Endothelial cell of umbilical vein (primary cell): ENCODE measurements around the gene NCF4. TPM values are rescaled to one million over a fixed set of nuclear protein-coding genes. Genes with fewer than 3 reads are reported as not detected.

ENCODE experiments used
- BruUV-seq: library from RNA; stranded (reverse); fragments of 400-500 nt; replicated peaks from 2 replicates; lab custom pipeline; 2021; lab: Mats Ljungman, UMichigan
- CTCF ChIA-PET: fragments of 300-600, 350-600 bp; sonication (Branson Sonifier 250); formaldehyde crosslinking; loops from one replicate; lab custom pipeline; 2021; ENCODE audit warnings: antibody characterized with exemption, inconsistent platforms; lab: Charles Lee
- POLR2A ChIA-PET: fragments of 300-600, 350-600 bp; sonication (Branson Sonifier 250); formaldehyde crosslinking; loops from one replicate; lab custom pipeline; 2021; ENCODE audit warnings: antibody characterized with exemption, inconsistent platforms; lab: Charles Lee
- DNase-seq: peaks from one replicate; pipeline ENCODE4 v3.0.0-alpha.2; 2011; ENCODE audit warnings: low read depth, low spot score
- FAIRE-seq: peaks from 2 replicates; lab custom pipeline; 2011; peaks lifted over from hg19 to GRCh38; lab: Jason Lieb, UNC
- H2AFZ ChIP-seq: 2 replicates; pipeline ENCODE4 v1.6.0; 2012; ENCODE audit warnings: low read depth, low read length, control low read depth, inconsistent platforms
- H3K27ac ChIP-seq: 2 replicates; pipeline ENCODE4 v1.5.1; 2011; ENCODE audit warnings: low read depth, mild to moderate bottlenecking, control low read depth, low read length, moderate library complexity; ENCODE audit not compliant: insufficient read depth
- H3K27me3 ChIP-seq, 2 experiments: 2 replicates each; pipeline versions ENCODE4 v1.6.0 to v1.6.1; 2011; ENCODE audit warnings: low read length in 2 of 2, mixed read lengths in 1 of 2; ENCODE audit not compliant: control insufficient read depth in 2 of 2, insufficient read depth in 2 of 2
- H3K36me3 ChIP-seq, 2 experiments: 2 replicates in 1 of 2; 3 replicates in 1 of 2; pipeline ENCODE4 v1.5.1; 2011; ENCODE audit warnings: low read length in 2 of 2, mild to moderate bottlenecking in 1 of 2, moderate library complexity in 1 of 2; ENCODE audit not compliant: control insufficient read depth in 2 of 2, insufficient read depth in 2 of 2; ENCODE audit errors: extremely low read depth in 1 of 2
- H3K4me1 ChIP-seq: 3 replicates; pipeline ENCODE4 v1.5.1; 2011; ENCODE audit warnings: mild to moderate bottlenecking, low read length; ENCODE audit not compliant: control insufficient read depth, insufficient read depth; ENCODE audit errors: extremely low read depth
- H3K4me2 ChIP-seq: 2 replicates; pipeline ENCODE4 v1.6.1; 2011; ENCODE audit warnings: low read length, control low read depth, mixed read lengths; ENCODE audit not compliant: insufficient read depth
- H3K4me3 ChIP-seq, 3 experiments: fragments of 200-600 bp in 1 of 3; sonication (generic), shearing (Covaris generic) in 1 of 3; replicated peaks in 1 of 3; 2 replicates each; pipeline ENCODE4 v1.5.1; 2011 to 2016; ENCODE audit warnings: control low read depth in 3 of 3, low read length in 3 of 3, mild to moderate bottlenecking in 2 of 3, inconsistent platforms in 1 of 3, low read depth in 1 of 3, moderate library complexity in 1 of 3; ENCODE audit not compliant: insufficient read depth in 1 of 3
- H3K79me2 ChIP-seq: 2 replicates; pipeline ENCODE4 v1.6.0; 2012; ENCODE audit warnings: low read length, inconsistent platforms; ENCODE audit not compliant: control insufficient read depth, insufficient read depth
- H3K9ac ChIP-seq: replicated peaks from 2 replicates; pipeline ENCODE3; 2011; ENCODE audit warnings: low read length, control low read depth; ENCODE audit not compliant: insufficient read depth; ENCODE audit errors: extremely low read depth
- H3K9me1 ChIP-seq: replicated peaks from 3 replicates; pipeline ENCODE4 v1.6.0; 2011; ENCODE audit warnings: mild to moderate bottlenecking, low read length; ENCODE audit not compliant: control insufficient read depth, insufficient read depth; ENCODE audit errors: extremely low read depth
- H3K9me3 ChIP-seq: replicated peaks from 2 replicates; pipeline ENCODE4 v1.5.1; 2012; ENCODE audit warnings: low read length, inconsistent platforms; ENCODE audit not compliant: control insufficient read depth, insufficient read depth
- H4K20me1 ChIP-seq: replicated peaks from 2 replicates; pipeline ENCODE3; 2011; ENCODE audit warnings: mild to moderate bottlenecking, low read length; ENCODE audit not compliant: control insufficient read depth, insufficient read depth; ENCODE audit errors: extremely low read depth
- CTCF ChIP-seq, 2 donors: IDR thresholded peaks; 1 replicate in 1 of 2; 2 replicates in 1 of 2; pipeline ENCODE4 v1.5.1; 2011; ENCODE audit warnings: low read length in 2 of 2, mild to moderate bottlenecking in 2 of 2, moderate library complexity in 2 of 2, control low read depth in 1 of 2, inconsistent platforms in 1 of 2, low read depth in 1 of 2; ENCODE audit not compliant: insufficient read depth in 1 of 2; ENCODE audit errors: extremely low read depth in 1 of 2
- EZH2 ChIP-seq: IDR thresholded peaks from 2 replicates; pipeline ENCODE4 v1.6.1; 2012; ENCODE audit warnings: borderline replicate concordance, low read depth, mild to moderate bottlenecking, moderate library complexity, low read length, inconsistent platforms; ENCODE audit not compliant: severe bottlenecking
- FOS ChIP-seq: IDR thresholded peaks from 2 replicates; pipeline ENCODE4 v1.6.1; 2011; ENCODE audit warnings: mild to moderate bottlenecking, low read length, moderate library complexity, borderline replicate concordance; ENCODE audit not compliant: insufficient read depth
- GATA2 ChIP-seq: IDR thresholded peaks from 2 replicates; pipeline ENCODE4 v1.7.0; 2011; ENCODE audit warnings: low read depth, mild to moderate bottlenecking, moderate library complexity, mixed read lengths, low read length; ENCODE audit not compliant: insufficient read length, insufficient read depth
- JUN ChIP-seq: IDR thresholded peaks from 2 replicates; pipeline ENCODE4 v1.6.1; 2011; ENCODE audit warnings: borderline replicate concordance, low read depth; ENCODE audit not compliant: insufficient read length, insufficient read depth
- MYC ChIP-seq: IDR thresholded peaks from one replicate; pipeline ENCODE4 v1.6.1; 2011; ENCODE audit warnings: mild to moderate bottlenecking, low read depth, low read length
- POLR2A ChIP-seq: IDR thresholded peaks from 2 replicates; pipeline ENCODE4 v1.6.1; 2012; ENCODE audit warnings: low read depth, mild to moderate bottlenecking, control low read depth, low read length
- POLR2AphosphoS5 ChIP-seq: IDR thresholded peaks from 2 replicates; pipeline ENCODE4 v1.6.1; 2012; ENCODE audit warnings: low read depth, mild to moderate bottlenecking, control low read depth, low read length, moderate library complexity; ENCODE audit not compliant: insufficient read depth
- dilution Hi-C: fragments of 300-500 bp; cut with MboI; formaldehyde crosslinking; loops from one replicate; pipeline ENCODE4 v1.15.0; 2019; ENCODE audit warnings: low sequenced_read_pairs; ENCODE audit not compliant: extremely low pct_ligation_motif_present
- intact Hi-C: fragments of 100-400 bp; cut with micrococcal nuclease; formaldehyde crosslinking; loops from one replicate; pipeline ENCODE4 v1.10.0; 2022
- polyA plus RNA-seq, 4 experiments: library from polyadenylated mRNA; depleted of rRNA in 3 of 4; stranded (reverse) in 3 of 4; unstranded in 1 of 4; fragments of >200 nt; gene quantifications; 2 replicates each; pipeline versions ENCODE4 v1.2.1 to v1.2.3, GENCODE V29; 2011 to 2012; ENCODE audit warnings: missing spikeins in 1 of 4
- total RNA-seq: library from RNA; stranded (reverse); gene quantifications from 2 replicates; pipeline ENCODE4 v1.2.3, GENCODE V29; 2021
- TF ChIP-seq, protein P1 (sequence below): IDR thresholded peaks from 2 replicates; pipeline ENCODE4 v1.6.1; 2011; ENCODE audit not compliant: insufficient read depth, insufficient read length

Gene NCF4
- total and polyA plus RNA-seq, 2 donors (not counting 3 experiments of a cell fraction or from before 2014, with no cell fraction given), result 0.07 TPM; not detected in 1

DNA sequence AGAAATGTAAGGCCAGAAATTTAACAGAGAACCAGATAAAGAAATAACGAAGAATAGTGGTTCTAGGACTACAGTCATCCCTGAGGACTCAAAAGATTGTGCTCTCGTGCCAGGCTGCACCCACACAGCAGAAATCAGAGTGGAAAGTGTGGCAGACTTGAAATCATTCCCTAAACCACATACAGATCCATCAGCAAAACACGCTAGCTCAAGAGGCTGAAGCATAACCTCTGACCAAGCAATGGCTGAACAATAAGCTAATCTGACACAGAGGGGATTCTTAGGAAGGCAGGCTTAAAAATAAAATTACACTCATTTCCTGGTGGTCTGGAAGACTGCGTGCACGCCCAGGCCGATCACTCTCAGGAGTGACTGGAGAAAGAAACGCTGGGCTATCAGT lies 19.0 kb downstream of the NCF4 start:
- DNase-seq (peak; percentile 93), FAIRE-seq (peak; percentile 82)
- ChIA-PET POLR2A (no interaction called here), CTCF (interaction anchor here (1.4 to 2.9 kb wide), 2 partner anchors 11 to 23 kb away, joined by 3 to 14 read pairs; no protein-coding TSS in a partner anchor)
- Histone ChIP-seq H3K4me3 (no peak overlapping the region), H3K4me1 (peaks cover 37% of the 10 kb centered on the region), H3K4me2 (peak overlapping the region; percentile 61), H3K79me2 (no peaks in the 10 kb centered on the region), H3K27ac (peak overlapping the region; percentile 96), H3K27me3 (no peaks in the 10 kb centered on the region), H3K9me1 (no peaks in the 10 kb centered on the region), H3K9me3 (peaks cover 2% of the 10 kb centered on the region), H2AFZ (peak overlapping the region; percentile 79), H3K9ac (peak overlapping the region; percentile 74), H3K36me3 (no peaks in the 10 kb centered on the region), H4K20me1 (no peaks in the 10 kb centered on the region)
- intact Hi-C loops, result loop anchor here (1.0 kb wide), 1 partner anchor 34 kb away; the partner anchor contains the start of gene CSF2RB
- dilution Hi-C loops, result no loop called here
- no TSS peak for BruUV-seq
- TF ChIP-seq FOS (peak; percentile 47), GATA2 (peak; percentile 48), MYC (no peak), POLR2AphosphoS5 (peak; percentile 37), CTCF (IDR thresholded peaks at IDR 0.05; ENCODE audit: extremely low read depth in 1 of 2, insufficient read depth in 1 of 2, low read depth in 1 of 2, low read length in 2 of 2) (no peak), JUN (peak; percentile 59), EZH2 (no peak), POLR2A (peak; percentile 51)
- TF ChIP-seq, protein P1, sequence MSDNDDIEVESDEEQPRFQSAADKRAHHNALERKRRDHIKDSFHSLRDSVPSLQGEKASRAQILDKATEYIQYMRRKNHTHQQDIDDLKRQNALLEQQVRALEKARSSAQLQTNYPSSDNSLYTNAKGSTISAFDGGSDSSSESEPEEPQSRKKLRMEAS, result no peak
